PC-9 (cell line): ENCODE results near the gene USP10.

Source experiments
- CTCF ChIP-seq: fragments of 200-600 bp; sonication (generic); conservative IDR thresholded peaks from 2 replicates; pipeline ENCODE4 v1.6.1; 2017; ENCODE audit warnings: mixed run types, antibody characterized with exemption, mild to moderate bottlenecking, moderate library complexity
- EZH2 ChIP-seq: fragments of 200-600 bp; sonication (generic); IDR thresholded peaks from 2 replicates; pipeline ENCODE4 v1.8.0; 2017; ENCODE audit warnings: antibody characterized with exemption, low read depth

GRCh38 chr16:84689111-84689510 lies 10.7 kb upstream of the USP10 start:
- TF ChIP-seq CTCF = no peak
- TF ChIP-seq EZH2 = no peak
